ENCODE data around the gene FCER2.

GRCh38 chr19:7710616-7711015 is 8.7 kb upstream of the FCER2 start:
- TF ChIP-seq CTCF (IDR thresholded peaks at IDR 0.05) = no peak
- TF ChIP-seq ZFX (IDR thresholded peaks at IDR 0.05; ENCODE audit: borderline replicate concordance) = no peak

All from 22Rv1 (cell line).